H9 (cell line): Measurements from ENCODE around the gene FAM222B. TPM values are rescaled to one million over a fixed set of nuclear protein-coding genes. Genes with fewer than 3 reads are reported as not detected.

Experiments
- DNase-seq: peaks from one replicate; pipeline ENCODE4 v3.0.0-alpha.2; 2017
- H2AFZ ChIP-seq: one replicate; pipeline ENCODE4 v1.6.1; 2013; ENCODE audit warnings: mild to moderate bottlenecking, low read length, control low read depth, moderate library complexity
- H2AK5ac ChIP-seq: 2 replicates; pipeline ENCODE4 v1.6.1; 2013; ENCODE audit warnings: low read length, control low read depth, mixed read lengths; ENCODE audit not compliant: insufficient read length
- H2BK120ac ChIP-seq: one replicate; pipeline ENCODE4 v1.6.1; 2013; ENCODE audit warnings: low read depth, mild to moderate bottlenecking, low read length, control low read depth, inconsistent platforms; ENCODE audit not compliant: poor library complexity, severe bottlenecking
- H2BK12ac ChIP-seq: 2 replicates; pipeline ENCODE4 v1.6.1; 2013; ENCODE audit warnings: low read length, control low read depth, mixed read lengths, low read depth; ENCODE audit not compliant: insufficient read length
- H2BK15ac ChIP-seq: 2 replicates; pipeline ENCODE4 v1.6.1; 2013; ENCODE audit warnings: low read depth, low read length, control low read depth
- H2BK20ac ChIP-seq: one replicate; pipeline ENCODE4 v1.6.1; 2013; ENCODE audit warnings: low read depth, mild to moderate bottlenecking, low read length, control low read depth, inconsistent platforms; ENCODE audit not compliant: poor library complexity, severe bottlenecking
- H2BK5ac ChIP-seq: 2 replicates; pipeline ENCODE4 v1.6.1; 2013; ENCODE audit warnings: low read length, control low read depth, mixed read lengths; ENCODE audit not compliant: insufficient read length
- H3K14ac ChIP-seq: 2 replicates; pipeline ENCODE4 v1.6.1; 2013; ENCODE audit warnings: low read length, control low read depth; ENCODE audit not compliant: insufficient read depth
- H3K18ac ChIP-seq: 2 replicates; pipeline ENCODE4 v1.6.1; 2013; ENCODE audit warnings: low read depth, mild to moderate bottlenecking, mixed read lengths, low read length, control low read depth; ENCODE audit not compliant: insufficient read length
- H3K23ac ChIP-seq: 2 replicates; pipeline ENCODE4 v1.6.1; 2013; ENCODE audit warnings: low read length, control low read depth, mixed read lengths, low read depth; ENCODE audit not compliant: insufficient read length
- H3K23me2 ChIP-seq: 2 replicates; pipeline ENCODE4 v1.6.1; 2013; ENCODE audit warnings: low read depth, mild to moderate bottlenecking, mixed read lengths, low read length, control low read depth; ENCODE audit not compliant: insufficient read length, poor library complexity, severe bottlenecking
- H3K27ac ChIP-seq: 2 replicates; pipeline ENCODE4 v1.5.1; 2013; ENCODE audit warnings: low read length, control low read depth, mixed read lengths, low read depth; ENCODE audit not compliant: insufficient read length
- H3K27me3 ChIP-seq: 2 replicates; pipeline ENCODE4 v1.6.1; 2013; ENCODE audit warnings: low read length, control low read depth, inconsistent platforms; ENCODE audit not compliant: insufficient read depth
- H3K4ac ChIP-seq: 2 replicates; pipeline ENCODE4 v1.6.1; 2013; ENCODE audit warnings: low read depth, mild to moderate bottlenecking, control low read depth, inconsistent platforms, low read length, moderate library complexity
- H3K4me1 ChIP-seq: 2 replicates; pipeline ENCODE4 v1.6.1; 2013; ENCODE audit warnings: low read length, control low read depth, inconsistent platforms; ENCODE audit not compliant: insufficient read depth
- H3K4me2 ChIP-seq: 2 replicates; pipeline ENCODE4 v1.6.1; 2013; ENCODE audit warnings: low read length, control low read depth, mixed read lengths; ENCODE audit not compliant: insufficient read length, insufficient read depth
- H3K56ac ChIP-seq: 2 replicates; pipeline ENCODE4 v1.6.1; 2013; ENCODE audit warnings: low read depth, mild to moderate bottlenecking, mixed read lengths, low read length, control low read depth; ENCODE audit not compliant: insufficient read length
- H3K79me1 ChIP-seq: 2 replicates; pipeline ENCODE4 v1.6.1; 2013; ENCODE audit warnings: low read depth, mild to moderate bottlenecking, moderate library complexity, low read length, control low read depth, inconsistent platforms; ENCODE audit not compliant: insufficient read depth, poor library complexity, severe bottlenecking
- H3K79me2 ChIP-seq: 2 replicates; pipeline ENCODE4 v1.6.1; 2013; ENCODE audit warnings: low read length, control low read depth, inconsistent platforms; ENCODE audit not compliant: insufficient read depth
- H3K9ac ChIP-seq: 2 replicates; pipeline ENCODE4 v1.6.1; 2013; ENCODE audit warnings: low read length, control low read depth, mixed read lengths; ENCODE audit not compliant: insufficient read length; ENCODE audit errors: extremely low read depth
- H3K9me3 ChIP-seq: one replicate; pipeline ENCODE4 v1.6.1; 2013; ENCODE audit warnings: low read depth, low read length, inconsistent platforms; ENCODE audit not compliant: control insufficient read depth
- H3T11ph ChIP-seq: one replicate; pipeline ENCODE4 v1.6.1; 2013; ENCODE audit warnings: mild to moderate bottlenecking, low read length, control low read depth, inconsistent platforms
- H4K20me1 ChIP-seq: one replicate; pipeline ENCODE4 v1.6.1; 2013; ENCODE audit not compliant: control insufficient read depth, insufficient read length, insufficient read depth
- H4K5ac ChIP-seq: 2 replicates; pipeline ENCODE4 v1.6.1; 2013; ENCODE audit warnings: low read depth, mild to moderate bottlenecking, mixed read lengths, low read length, control low read depth; ENCODE audit not compliant: insufficient read length
- H4K8ac ChIP-seq: replicated peaks from 2 replicates; pipeline ENCODE4 v1.6.1; 2013; ENCODE audit warnings: low read length, control low read depth, mixed read lengths, low read depth; ENCODE audit not compliant: insufficient read length
- H4K91ac ChIP-seq: 2 replicates; pipeline ENCODE4 v1.6.1; 2013; ENCODE audit warnings: low read depth, mild to moderate bottlenecking, moderate library complexity, mixed read lengths, low read length, control low read depth; ENCODE audit not compliant: insufficient read length
- H3K27ac Mint-ChIP-seq, 3 experiments: 2 replicates in 2 of 3; 3 replicates in 1 of 3; pipeline ENCODE4 v1.8.0; 2020 to 2021; ENCODE audit warnings: mixed read lengths in 3 of 3, mild to moderate bottlenecking in 1 of 3, moderate library complexity in 1 of 3
- H3K27me3 Mint-ChIP-seq: 2 replicates; pipeline ENCODE4 v1.8.0; 2021; ENCODE audit warnings: low read depth, mild to moderate bottlenecking, moderate library complexity, mixed read lengths
- H3K36me3 Mint-ChIP-seq, 3 experiments: 2 replicates in 2 of 3; 3 replicates in 1 of 3; pipeline ENCODE4 v1.8.0; 2020 to 2021; ENCODE audit warnings: low read depth in 3 of 3, mixed read lengths in 3 of 3; ENCODE audit not compliant: insufficient read depth in 1 of 3
- H3K4me1 Mint-ChIP-seq, 2 experiments: 2 replicates each; pipeline ENCODE4 v1.8.0; 2020; ENCODE audit warnings: mixed read lengths in 2 of 2
- H3K4me3 Mint-ChIP-seq, 2 experiments: 2 replicates in 1 of 2; 3 replicates in 1 of 2; pipeline ENCODE4 v1.8.0; 2020 to 2021; ENCODE audit warnings: mild to moderate bottlenecking in 2 of 2, mixed read lengths in 2 of 2, moderate library complexity in 1 of 2
- H3K9me3 Mint-ChIP-seq, 2 experiments: 2 replicates in 1 of 2; 3 replicates in 1 of 2; pipeline ENCODE4 v1.8.0; 2020; ENCODE audit warnings: mild to moderate bottlenecking in 2 of 2, mixed read lengths in 2 of 2, moderate library complexity in 1 of 2
- WGBS: extraction: QIAGEN DNeasy Blood & Tissue Kit; methylation state at CpG from one replicate; pipeline ENCODE4 v1.1.7; 2013; ENCODE audit warnings: missing lambda C conversion rate, low lambda C conversion rate, mixed read lengths; ENCODE audit not compliant: insufficient read length; ENCODE audit errors: extremely low coverage; 5-methylcytosine and 5-hydroxymethylcytosine counted together
- total RNA-seq: library from RNA; stranded (reverse); gene quantifications from 2 replicates; pipeline ENCODE4 v1.2.1, GENCODE V29; 2021
- TF ChIP-seq, protein P1 (sequence below): fragments of 200-600 bp; sonication (generic); conservative IDR thresholded peaks from 3 replicates; pipeline ENCODE4 v1.8.0; 2021; ENCODE audit warnings: antibody characterized with exemption, mild to moderate bottlenecking

FAM222B gene
- total RNA-seq, 1 experiment from 2014 or later: 76.1 TPM

DNA sequence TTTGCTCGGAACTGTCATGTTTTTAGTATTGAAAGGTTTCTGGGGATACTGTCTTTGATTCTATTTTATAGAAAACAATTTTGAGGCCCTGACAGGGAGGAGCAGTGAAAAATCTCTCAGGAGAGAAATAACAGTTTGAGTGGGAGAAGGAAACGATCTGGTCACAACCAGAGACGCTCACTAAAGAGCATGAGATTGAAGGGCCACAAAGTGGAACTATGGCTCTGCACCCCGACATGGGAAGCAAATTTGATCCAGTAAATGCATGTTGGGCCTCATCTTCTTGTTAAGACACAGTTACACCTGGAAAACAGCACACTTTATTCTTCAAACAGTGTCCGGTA lies 12.7 kb upstream of the FAM222B start:
- Mint-ChIP-seq H3K4me3 (peak overlapping the region; percentile 82 to 89), H3K9me3 (no peaks in the 10 kb centered on the region), H3K36me3 (peaks cover 24 to 37% (median 33%) of the 10 kb centered on the region in 3 experiments), H3K27ac (peak overlapping the region; percentile 64 to 70 (median 65); a peak in 6 of 7 replicates), H3K4me1 (peaks cover 6 to 8% of the 10 kb centered on the region in 2 experiments), H3K27me3 (no peaks in the 10 kb centered on the region)
- Histone ChIP-seq H3K9me3 (no peaks in the 10 kb centered on the region), H2BK5ac (no peak overlapping the region), H3K79me1 (no peaks in the 10 kb centered on the region), H4K91ac (no peak overlapping the region), H4K8ac (no peak overlapping the region), H2BK12ac (no peak overlapping the region), H3K23me2 (peaks cover 3% of the 10 kb centered on the region), H3K56ac (no peak overlapping the region), H3K9ac (peak overlapping the region; percentile 82), H3K4ac (no peak overlapping the region), H2BK20ac (no peak overlapping the region), H3T11ph (no peak overlapping the region), H3K23ac (no peak overlapping the region), H3K4me1 (no peaks in the 10 kb centered on the region; the same call in 1 of the 2 replicates), H3K4me2 (peak overlapping the region; percentile 57), H3K27ac (no peak overlapping the region), H2BK15ac (no peak overlapping the region), H3K27me3 (no peaks in the 10 kb centered on the region), H2BK120ac (no peak overlapping the region), H4K20me1 (no peaks in the 10 kb centered on the region), H3K79me2 (no peaks in the 10 kb centered on the region), H2AFZ (no peak overlapping the region), H2AK5ac (no peak overlapping the region), H3K18ac (no peak overlapping the region), H3K14ac (no peak overlapping the region), H4K5ac (no peak overlapping the region)
- TF ChIP-seq, protein P1, sequence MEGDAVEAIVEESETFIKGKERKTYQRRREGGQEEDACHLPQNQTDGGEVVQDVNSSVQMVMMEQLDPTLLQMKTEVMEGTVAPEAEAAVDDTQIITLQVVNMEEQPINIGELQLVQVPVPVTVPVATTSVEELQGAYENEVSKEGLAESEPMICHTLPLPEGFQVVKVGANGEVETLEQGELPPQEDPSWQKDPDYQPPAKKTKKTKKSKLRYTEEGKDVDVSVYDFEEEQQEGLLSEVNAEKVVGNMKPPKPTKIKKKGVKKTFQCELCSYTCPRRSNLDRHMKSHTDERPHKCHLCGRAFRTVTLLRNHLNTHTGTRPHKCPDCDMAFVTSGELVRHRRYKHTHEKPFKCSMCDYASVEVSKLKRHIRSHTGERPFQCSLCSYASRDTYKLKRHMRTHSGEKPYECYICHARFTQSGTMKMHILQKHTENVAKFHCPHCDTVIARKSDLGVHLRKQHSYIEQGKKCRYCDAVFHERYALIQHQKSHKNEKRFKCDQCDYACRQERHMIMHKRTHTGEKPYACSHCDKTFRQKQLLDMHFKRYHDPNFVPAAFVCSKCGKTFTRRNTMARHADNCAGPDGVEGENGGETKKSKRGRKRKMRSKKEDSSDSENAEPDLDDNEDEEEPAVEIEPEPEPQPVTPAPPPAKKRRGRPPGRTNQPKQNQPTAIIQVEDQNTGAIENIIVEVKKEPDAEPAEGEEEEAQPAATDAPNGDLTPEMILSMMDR: no peak
- WGBS: no CpG with 5 or more reads among the region's 5 CpGs
- no peak for DNase-seq
